MCF 10A (cell line): ENCODE measurements around the gene DDX28. TPM values are rescaled to one million over a fixed set of nuclear protein-coding genes. Genes with fewer than 3 reads are reported as not detected.
A peak's percentile ranks its signal among the peaks of the same experiment; 100 is the strongest.
"Not testable (repeated sequence)": the region's sequence is repeated elsewhere in the genome, so short reads cannot be mapped to it uniquely, and the experiment has no call there.

ENCODE experiments used
- BruUV-seq: library from RNA; stranded (reverse); fragments of 400-500 nt; replicated peaks from 2 replicates; lab custom pipeline; 2021; lab: Mats Ljungman, UMichigan
- CTCF ChIA-PET: fragments of 300-600 bp; sonication (Branson Sonifier 250); formaldehyde crosslinking; extraction: SDS; loops from one replicate; lab custom pipeline; 2021; ENCODE audit warnings: antibody characterized with exemption, inconsistent platforms; lab: Yijun Ruan, JAX
- POLR2A ChIA-PET: fragments of 300-600, 350-650 bp; sonication (Branson Sonifier 250); formaldehyde crosslinking; extraction: SDS; loops from one replicate; lab custom pipeline; 2020; ENCODE audit warnings: antibody characterized with exemption, inconsistent platforms; lab: Yijun Ruan, JAX
- DNase-seq: peaks from one replicate; pipeline ENCODE4 v3.0.0-alpha.2; 2018; ENCODE audit not compliant: unreplicated experiment
- H3K27ac Mint-ChIP-seq: one replicate; pipeline ENCODE4 v1.8.0; 2022; ENCODE audit warnings: mild to moderate bottlenecking, low read depth, mixed read lengths; ENCODE audit not compliant: unreplicated experiment
- H3K27me3 Mint-ChIP-seq: one replicate; pipeline ENCODE4 v1.8.0; 2022; ENCODE audit warnings: mixed read lengths; ENCODE audit not compliant: insufficient read depth, unreplicated experiment
- H3K36me3 Mint-ChIP-seq: one replicate; pipeline ENCODE4 v1.8.0; 2022; ENCODE audit warnings: mild to moderate bottlenecking, moderate library complexity, mixed read lengths; ENCODE audit not compliant: insufficient read depth, unreplicated experiment
- H3K4me1 Mint-ChIP-seq: one replicate; pipeline ENCODE4 v1.8.0; 2022; ENCODE audit warnings: mixed read lengths; ENCODE audit not compliant: insufficient read depth, unreplicated experiment
- H3K4me3 Mint-ChIP-seq: one replicate; pipeline ENCODE4 v1.8.0; 2022; ENCODE audit warnings: mild to moderate bottlenecking, moderate library complexity, mixed read lengths; ENCODE audit not compliant: unreplicated experiment
- H3K9me3 Mint-ChIP-seq: one replicate; pipeline ENCODE4 v1.8.0; 2022; ENCODE audit warnings: mixed read lengths; ENCODE audit not compliant: unreplicated experiment
- intact Hi-C: fragments of 100-400 bp; cut with micrococcal nuclease; formaldehyde crosslinking; loops from 2 replicates; pipeline ENCODE4 v1.14.1; 2022
- total RNA-seq: library from RNA; stranded (reverse); gene quantifications from 2 replicates; pipeline ENCODE4 v1.2.3, GENCODE V29; 2022
- TF ChIP-seq, protein P1 (sequence below): fragments of 200-600 bp; IDR thresholded peaks from one replicate; pipeline ENCODE4 v1.8.0; 2022; ENCODE audit warnings: antibody characterized with exemption, mild to moderate bottlenecking; ENCODE audit not compliant: unreplicated experiment

Gene DDX28
- total RNA-seq, 1 experiment from 2014 or later = 11.7 TPM

DNA sequence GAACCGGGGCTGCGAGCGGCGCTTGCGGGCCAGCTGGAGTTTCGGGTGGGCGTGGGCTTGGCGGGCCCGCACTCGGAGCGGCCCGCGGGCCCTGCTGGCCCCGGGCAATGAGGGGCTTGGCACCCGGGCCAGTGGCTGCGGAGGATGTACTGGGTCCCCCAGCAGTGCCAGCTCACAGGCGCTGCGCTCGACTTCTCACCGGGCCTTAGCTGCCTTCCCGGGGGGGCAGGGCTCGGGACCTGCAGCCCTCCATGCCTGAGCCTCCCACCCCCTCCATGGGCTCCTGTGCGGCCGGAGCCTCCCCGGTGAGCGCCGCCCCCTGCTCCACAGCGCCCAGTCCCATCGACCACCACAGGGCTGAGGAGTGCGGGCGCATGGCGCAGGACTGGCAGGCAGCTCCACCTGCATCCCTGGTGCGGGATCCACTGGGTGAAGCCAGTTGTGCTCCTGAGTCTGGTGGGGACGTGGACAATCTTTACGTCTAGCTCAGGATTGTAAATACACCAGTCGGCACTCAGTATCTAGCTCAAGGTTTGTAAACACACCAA lies 24.7 kb downstream of the DDX28 start:
- H3K36me3 Mint-ChIP-seq, H3K4me1 Mint-ChIP-seq, H3K4me3 Mint-ChIP-seq, BruUV-seq, intact Hi-C loops, DNase-seq, H3K27ac Mint-ChIP-seq, H3K27me3 Mint-ChIP-seq, H3K9me3 Mint-ChIP-seq: not testable (repeated sequence)
- ChIA-PET POLR2A (interaction anchor here (0.8 to 0.9 kb wide), 2 partner anchors 10 to 23 kb away, joined by 3 to 6 read pairs; no protein-coding TSS in a partner anchor), CTCF (interaction anchor here (1.3 kb wide), 1 partner anchor 66 kb away, joined by 4 read pairs; no protein-coding TSS in a partner anchor)

DNA sequence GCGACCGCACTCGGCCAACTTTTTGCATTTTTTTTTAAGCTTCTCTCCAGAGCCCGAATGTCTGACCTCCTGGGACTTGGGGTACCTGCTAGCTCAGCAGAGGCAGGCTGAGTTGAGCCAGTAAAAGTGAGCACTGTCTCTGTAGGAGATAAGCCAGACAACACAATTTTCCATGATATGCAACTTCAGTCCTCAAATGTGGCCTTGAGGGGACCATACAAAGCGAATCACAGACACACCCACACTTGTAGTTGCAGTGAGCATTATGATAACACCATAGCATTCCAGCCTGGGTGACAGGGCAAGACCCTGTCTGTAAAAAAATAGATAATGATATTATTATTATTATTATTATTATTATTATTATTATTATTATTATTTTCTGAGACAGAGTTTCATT lies 26.4 kb downstream of the DDX28 start:
- TF ChIP-seq, protein P1, sequence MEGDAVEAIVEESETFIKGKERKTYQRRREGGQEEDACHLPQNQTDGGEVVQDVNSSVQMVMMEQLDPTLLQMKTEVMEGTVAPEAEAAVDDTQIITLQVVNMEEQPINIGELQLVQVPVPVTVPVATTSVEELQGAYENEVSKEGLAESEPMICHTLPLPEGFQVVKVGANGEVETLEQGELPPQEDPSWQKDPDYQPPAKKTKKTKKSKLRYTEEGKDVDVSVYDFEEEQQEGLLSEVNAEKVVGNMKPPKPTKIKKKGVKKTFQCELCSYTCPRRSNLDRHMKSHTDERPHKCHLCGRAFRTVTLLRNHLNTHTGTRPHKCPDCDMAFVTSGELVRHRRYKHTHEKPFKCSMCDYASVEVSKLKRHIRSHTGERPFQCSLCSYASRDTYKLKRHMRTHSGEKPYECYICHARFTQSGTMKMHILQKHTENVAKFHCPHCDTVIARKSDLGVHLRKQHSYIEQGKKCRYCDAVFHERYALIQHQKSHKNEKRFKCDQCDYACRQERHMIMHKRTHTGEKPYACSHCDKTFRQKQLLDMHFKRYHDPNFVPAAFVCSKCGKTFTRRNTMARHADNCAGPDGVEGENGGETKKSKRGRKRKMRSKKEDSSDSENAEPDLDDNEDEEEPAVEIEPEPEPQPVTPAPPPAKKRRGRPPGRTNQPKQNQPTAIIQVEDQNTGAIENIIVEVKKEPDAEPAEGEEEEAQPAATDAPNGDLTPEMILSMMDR = no peak
- no peaks in the 10 kb centered on the region for H3K27me3 Mint-ChIP-seq
- no TSS peak for BruUV-seq
- CTCF ChIA-PET = no interaction called here
- H3K9me3 Mint-ChIP-seq = no peaks in the 10 kb centered on the region
- DNase-seq = no peak
- POLR2A ChIA-PET = no interaction called here
- peaks cover 5% of the 10 kb centered on the region for H3K4me1 Mint-ChIP-seq
- no peak overlapping the region for H3K27ac Mint-ChIP-seq
- no peaks in the 10 kb centered on the region for H3K36me3 Mint-ChIP-seq
- H3K4me3 Mint-ChIP-seq = no peak overlapping the region
- intact Hi-C loops = no loop called here

DNA sequence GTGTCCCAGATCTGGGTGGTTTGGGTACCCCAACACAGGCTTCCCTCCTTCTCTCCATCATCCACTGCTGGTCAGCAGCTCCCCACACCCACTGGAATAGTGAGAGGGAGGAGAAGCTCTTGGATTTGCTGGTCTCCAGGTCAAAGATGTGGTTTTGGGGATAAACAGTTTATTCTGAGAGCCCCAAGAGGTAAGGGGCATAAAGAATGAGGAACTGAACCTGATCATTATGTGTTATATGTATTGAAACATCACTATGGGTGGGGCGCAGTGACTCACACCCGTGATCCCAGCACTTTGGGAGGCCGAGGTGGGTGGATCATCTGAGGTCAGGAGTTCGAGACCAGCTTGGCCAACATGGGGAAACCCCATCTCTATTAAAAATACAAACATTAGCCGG lies 27.6 kb downstream of the DDX28 start:
- intact Hi-C loops = no loop called here
- Mint-ChIP-seq H3K27me3 (no peaks in the 10 kb centered on the region), H3K36me3 (no peaks in the 10 kb centered on the region), H3K4me1 (peaks cover 3% of the 10 kb centered on the region), H3K9me3 (no peaks in the 10 kb centered on the region), H3K4me3 (no peak overlapping the region), H3K27ac (no peak overlapping the region)
- no TSS peak for BruUV-seq
- DNase-seq = no peak
- POLR2A ChIA-PET = no interaction called here
- TF ChIP-seq, protein P1 = no peak
- CTCF ChIA-PET = interaction anchor here (0.6 to 1.2 kb wide), 2 partner anchors 13 to 290 kb away, joined by 3 read pairs; no protein-coding TSS in a partner anchor

DNA sequence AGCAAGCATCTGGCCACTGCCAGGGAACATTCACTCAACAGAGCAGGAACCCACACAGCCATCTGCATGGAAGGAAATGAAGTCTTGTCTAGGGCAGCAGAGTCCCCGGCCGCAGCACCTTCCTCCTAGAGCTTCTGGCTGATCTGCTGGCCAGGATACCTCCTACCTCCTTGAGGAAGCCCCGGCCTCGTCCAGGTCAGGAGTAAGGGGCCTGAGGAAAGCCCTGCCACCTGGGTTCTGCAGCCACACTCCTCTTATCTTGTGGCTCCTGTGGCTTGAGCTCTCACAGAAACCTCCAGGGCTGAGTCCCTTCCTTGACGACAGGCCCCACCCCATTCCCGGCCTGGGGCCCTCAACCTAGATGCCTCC lies 29.0 kb downstream of the DDX28 start:
- H3K36me3 Mint-ChIP-seq, H3K27me3 Mint-ChIP-seq, H3K9me3 Mint-ChIP-seq, POLR2A ChIA-PET, intact Hi-C loops, H3K4me1 Mint-ChIP-seq, DNase-seq, BruUV-seq: not testable (repeated sequence)
- CTCF ChIA-PET = interaction anchor here (0.6 to 1.4 kb wide), 17 partner anchors 9 to 1089 kb away, joined by 3 to 11 read pairs (median 3); partner anchors contain the start of genes DDX28 and DUS2
- H3K27ac Mint-ChIP-seq = peak overlapping the region; percentile 82
- H3K4me3 Mint-ChIP-seq = peak overlapping the region; percentile 53
